Placental pericyte (primary cell): Measurements from ENCODE around the gene S1PR1. TPM values are rescaled to one million over a fixed set of nuclear protein-coding genes. Genes with fewer than 3 reads are reported as not detected.

Experiments used
- total RNA-seq: library from RNA; depleted of rRNA; stranded (reverse); fragments of >200 nt; gene quantifications from 2 replicates; pipeline ENCODE4 v1.2.3, GENCODE V29; 2012

S1PR1 gene
- total RNA-seq, result 1.3 and 16.0 TPM in 2 replicates

DNA sequence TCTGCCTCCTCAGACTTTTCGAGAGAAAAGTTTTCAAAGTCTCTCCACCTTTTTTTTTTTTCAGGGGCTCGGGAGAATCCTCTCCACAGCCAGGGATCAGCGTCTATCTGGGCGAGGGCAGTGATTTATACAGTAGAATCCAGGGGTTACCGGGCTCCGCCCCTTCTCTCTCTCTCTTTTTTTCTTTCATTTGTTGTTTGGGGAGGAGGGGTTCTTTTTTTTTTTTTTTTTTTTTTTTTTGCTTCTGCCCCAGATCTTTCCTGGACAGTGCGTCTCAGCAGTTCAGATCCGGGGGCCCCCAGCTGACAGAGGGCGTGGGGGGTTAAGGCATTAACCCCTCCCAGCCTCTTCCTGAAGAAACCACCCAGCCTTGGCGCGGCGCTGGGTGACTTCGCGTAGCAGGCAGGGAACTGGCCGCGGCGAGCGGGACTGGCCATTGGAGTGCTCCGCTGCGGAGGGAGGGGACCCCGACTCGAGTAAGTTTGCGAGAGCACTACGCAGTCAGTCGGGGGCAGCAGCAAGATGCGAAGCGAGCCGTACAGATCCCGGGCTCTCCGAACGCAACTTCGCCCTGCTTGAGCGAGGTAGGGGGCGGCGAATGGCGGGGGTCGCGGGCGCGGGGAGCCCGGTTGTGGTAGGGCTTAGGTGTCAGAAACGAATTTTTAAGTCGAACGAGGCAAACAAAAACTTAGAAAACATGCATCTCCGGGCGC is at the start of gene S1PR1:
S1PR1 (plus strand) TSS at position 504 of the 713 bp plus-strand sequence. CDS start 1,966 bp downstream, outside the sequence.

Other genes with a start within 250 kb of the S1PR1 start
- gene DPH5, start 211.2 kb upstream of the S1PR1 start, total RNA-seq, result 22.0 and 31.5 TPM in 2 replicates